Measurements from ENCODE around the gene TIMM9.
A peak's percentile ranks its signal among the peaks of the same experiment; 100 is the strongest.
"Not testable (repeated sequence)": the region's sequence is repeated elsewhere in the genome, so short reads cannot be mapped to it uniquely, and the experiment has no call there.

TIMM9 gene

GRCh38 chr14:58398495-58398894, 28.8 kb downstream of the TIMM9 start:
- DNase-seq (ENCODE audit: low read depth in 2 of 2): no peak

- DNase-seq (ENCODE audit: low read depth in 2 of 2): no peak
These were observed 30.2 kb downstream of the TIMM9 start for GRCh38 chr14:58397156-58397555.

- peak; percentile 13 to 37 for DNase-seq (ENCODE audit: low read depth in 2 of 2)
These were observed 31.2 kb downstream of the TIMM9 start, which contains the start of gene TOMM20L for GRCh38 chr14:58395812-58396788. TSS of gene TOMM20L (plus strand) at chr14:58395930. CDS start at chr14:58395958, 28 bp downstream.

GRCh38 chr14:58395562-58395811, 31.8 kb downstream of the TIMM9 start:
- DNase-seq (ENCODE audit: low read depth in 2 of 2): no peak

- DNase-seq (ENCODE audit: low read depth in 2 of 2): no peak
These were observed 36.5 kb downstream of the TIMM9 start for GRCh38 chr14:58390830-58391229.

- no peak for DNase-seq (ENCODE audit: low read depth in 2 of 2)
These were observed 50.5 kb downstream of the TIMM9 start for GRCh38 chr14:58376791-58377190.

- no peak for DNase-seq (ENCODE audit: low read depth in 2 of 2)
These were observed 58.4 kb downstream of the TIMM9 start for GRCh38 chr14:58368956-58369355.

- no peak for DNase-seq (ENCODE audit: low read depth in 2 of 2)
These were observed 60.0 kb downstream of the TIMM9 start for GRCh38 chr14:58367296-58367695.

- no peak for DNase-seq (ENCODE audit: low read depth in 2 of 2)
These were observed 63.0 kb downstream of the TIMM9 start for GRCh38 chr14:58364316-58364715.

GRCh38 chr14:58362798-58363412, 64.4 kb downstream of the TIMM9 start:
- DNase-seq (ENCODE audit: low read depth in 2 of 2): no peak

- not testable (repeated sequence) for DNase-seq (ENCODE audit: low read depth in 2 of 2)
These were observed 65.1 kb downstream of the TIMM9 start for GRCh38 chr14:58362272-58362671.

Data from activated CD8-positive, alpha-beta memory T cell treated with anti-CD3 and anti-CD28 coated beads for 4 hours (primary cell).